Fibroblast of peridontal ligament (primary cell): ENCODE results near the gene AP1G2.
"Not testable (repeated sequence)": the region's sequence is repeated elsewhere in the genome, so short reads cannot be mapped to it uniquely, and the experiment has no call there.

Source experiments
- DNase-seq: peaks from one replicate; pipeline ENCODE4 v3.0.0-alpha.2; 2010; ENCODE audit errors: extremely low read depth

Gene AP1G2

DNA sequence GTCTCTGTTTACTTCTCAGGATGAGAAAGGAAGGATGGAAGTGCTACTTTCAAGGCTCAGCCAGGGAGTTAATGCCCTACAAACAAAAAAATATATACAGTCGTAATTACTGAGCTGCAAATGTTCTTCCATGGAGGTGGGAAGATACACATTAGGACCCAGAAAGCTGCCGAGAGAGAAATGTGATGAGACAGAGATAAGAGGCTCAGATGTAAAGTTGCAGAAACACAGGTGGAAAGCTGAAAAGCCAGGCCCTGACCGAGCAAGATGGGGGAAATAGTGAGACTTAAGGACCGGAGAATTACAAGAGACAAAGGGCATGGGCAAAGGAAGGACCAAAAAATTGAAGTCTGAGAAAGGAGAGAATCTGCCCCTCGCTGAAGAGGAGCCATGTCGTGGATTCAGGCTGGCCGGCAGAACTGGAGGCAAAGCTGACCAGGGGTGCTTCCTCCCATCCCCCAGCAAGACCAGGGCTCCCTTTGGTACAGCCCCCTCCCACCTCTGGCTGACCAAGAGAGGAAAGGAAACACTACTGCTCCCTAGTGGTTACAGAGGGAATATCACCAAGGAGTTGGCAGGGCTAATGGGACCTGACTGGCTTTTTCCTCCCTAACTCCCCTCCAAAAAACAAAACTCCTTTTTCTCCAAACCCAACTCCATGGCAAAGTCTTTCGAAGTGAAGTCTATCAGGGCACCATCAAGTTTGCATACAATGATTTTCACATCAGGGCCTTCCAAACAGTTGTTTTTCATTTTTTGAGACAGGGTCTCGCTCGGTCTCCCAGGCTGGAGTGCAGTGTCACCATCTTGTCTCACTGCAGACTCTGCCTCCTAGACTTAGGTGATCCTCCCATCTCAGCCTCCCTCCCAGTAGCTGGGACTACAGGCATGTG, 28.1 kb downstream of the AP1G2 start:
- DNase-seq, result peak; percentile 24

GRCh38 chr14:23538785-23539184, 28.8 kb downstream of the AP1G2 start:
- DNase-seq, result peak; percentile 31

- DNase-seq, result no peak
Observed at GRCh38 chr14:23538050-23538718, 29.4 kb downstream of the AP1G2 start.

- DNase-seq, result no peak
Observed at GRCh38 chr14:23537351-23538049, 30.1 kb downstream of the AP1G2 start.

DNA sequence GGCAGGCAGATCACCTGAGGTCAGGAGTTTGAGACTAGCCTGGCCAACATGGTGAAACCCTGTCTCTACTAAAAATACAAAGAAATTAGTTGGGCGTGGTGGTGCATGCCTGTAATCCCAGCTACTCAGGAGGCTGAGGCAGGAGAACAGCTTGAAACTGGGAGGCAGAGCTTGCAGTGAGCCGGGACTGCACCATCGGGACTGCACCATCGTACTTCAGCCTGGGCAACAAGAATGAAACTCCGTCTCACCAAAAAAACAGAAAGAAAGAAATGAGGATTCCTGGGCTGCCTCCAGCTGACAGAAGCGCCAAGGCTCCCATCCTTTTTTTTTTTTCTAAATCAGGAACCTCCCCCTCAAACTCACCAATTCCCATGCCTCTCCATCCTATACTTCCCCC, 30.7 kb downstream of the AP1G2 start:
- not testable (repeated sequence) for DNase-seq

DNA sequence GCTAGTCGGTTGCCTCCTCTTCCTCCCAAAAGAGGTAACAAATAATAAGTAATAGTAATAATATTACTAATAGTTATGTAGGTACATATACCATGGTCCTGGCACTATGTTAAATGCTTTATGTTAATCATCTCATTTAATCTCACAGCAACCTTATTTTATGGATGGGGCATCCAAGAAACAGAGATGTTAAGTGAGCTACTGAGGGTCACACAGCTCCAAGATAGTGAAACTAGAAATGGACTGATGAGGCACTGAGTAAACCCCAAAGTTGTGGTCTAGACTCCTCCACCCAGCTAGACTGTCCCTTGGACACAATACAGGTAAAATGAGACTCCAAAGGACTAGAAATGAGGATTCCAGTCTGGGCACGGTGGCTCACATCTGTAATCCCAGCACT, 31.1 kb downstream of the AP1G2 start:
- DNase-seq, result no peak

DNA sequence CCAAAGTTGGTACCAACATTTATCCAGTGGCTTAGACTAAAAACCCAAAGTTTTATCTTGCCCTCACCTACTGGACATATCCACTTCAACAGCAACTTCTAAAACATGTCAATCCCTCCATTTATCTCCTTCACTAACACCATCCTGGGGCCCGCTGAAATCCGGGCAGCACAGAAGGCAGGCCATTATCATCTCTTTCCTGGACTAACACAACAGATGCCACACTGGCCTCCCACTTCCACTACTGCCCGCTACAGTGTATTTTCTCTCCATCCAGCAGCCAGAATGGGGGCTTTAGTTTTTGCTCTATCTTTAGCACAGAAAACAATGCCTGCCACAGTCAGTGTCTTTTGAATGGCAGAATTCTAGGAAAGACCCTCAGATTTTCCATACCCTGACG, 31.6 kb downstream of the AP1G2 start:
- DNase-seq, result no peak

GRCh38 chr14:23533652-23534435, 33.7 kb downstream of the AP1G2 start:
- DNase-seq, result no peak

DNA sequence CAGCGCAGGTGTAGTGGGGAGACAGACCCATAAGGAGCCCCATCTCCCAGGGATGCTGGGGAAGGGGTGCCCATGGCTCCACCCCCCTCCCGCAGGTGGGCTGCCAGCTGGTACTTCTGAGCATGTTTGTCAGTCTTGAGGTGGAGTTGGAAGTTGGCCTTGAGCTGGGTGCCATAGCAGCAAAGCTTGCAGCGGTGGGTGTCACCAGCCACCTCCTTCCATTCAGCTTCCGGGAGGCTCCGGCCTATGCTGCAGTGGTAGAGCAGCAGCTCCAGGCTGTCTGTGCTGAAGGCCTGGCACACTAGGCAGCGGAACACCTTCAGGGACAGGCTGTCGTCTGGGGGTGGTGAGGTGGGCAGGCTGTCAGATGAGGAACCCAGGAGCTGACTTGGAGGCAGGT, 34.9 kb downstream of the AP1G2 start:
- DNase-seq, result no peak

DNA sequence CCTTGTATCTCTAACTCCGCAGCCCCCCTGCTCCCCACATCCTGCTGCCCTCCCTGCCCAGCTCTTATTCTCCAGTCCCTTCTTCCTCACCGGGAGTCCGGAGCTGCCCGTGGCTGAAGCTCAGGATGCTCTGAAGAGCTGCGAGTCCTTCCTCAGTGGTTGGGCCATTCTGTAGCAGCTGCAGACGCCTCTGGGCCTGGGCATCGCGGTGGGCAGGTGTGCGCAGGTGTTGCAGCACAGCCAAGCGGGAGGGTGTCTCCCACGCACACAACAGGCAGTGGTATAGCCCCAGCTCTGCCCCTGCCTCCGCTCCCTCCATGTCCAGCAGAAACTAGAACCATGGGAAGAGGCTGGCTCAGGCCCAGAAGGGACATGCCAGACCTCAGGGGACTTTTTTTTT, 36.2 kb downstream of the AP1G2 start:
- no peak for DNase-seq

- no peak for DNase-seq
Observed at GRCh38 chr14:23530375-23531055, 37.1 kb downstream of the AP1G2 start.

DNA sequence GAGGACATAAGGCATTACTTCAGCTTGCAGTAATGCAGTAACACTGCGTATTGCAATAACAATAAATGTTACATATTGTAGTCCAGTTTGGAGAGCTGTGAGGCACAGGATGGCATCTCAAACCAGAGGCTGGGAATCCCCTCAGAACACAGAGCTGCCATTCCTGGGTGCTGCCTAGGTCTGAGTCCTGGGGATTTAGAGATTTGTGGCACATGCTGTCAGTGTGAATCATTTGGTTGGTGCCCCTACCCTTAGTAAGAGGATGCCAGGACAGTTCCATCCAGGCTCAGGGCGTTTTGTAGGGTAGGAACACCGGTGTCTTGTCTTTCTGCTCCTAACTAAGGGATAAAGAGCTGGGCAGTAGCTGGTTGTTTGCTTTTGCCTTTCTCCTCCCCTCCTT, 38.6 kb downstream of the AP1G2 start:
- no peak for DNase-seq

GRCh38 chr14:23528555-23528954, 39.0 kb downstream of the AP1G2 start:
- DNase-seq, result no peak

DNA sequence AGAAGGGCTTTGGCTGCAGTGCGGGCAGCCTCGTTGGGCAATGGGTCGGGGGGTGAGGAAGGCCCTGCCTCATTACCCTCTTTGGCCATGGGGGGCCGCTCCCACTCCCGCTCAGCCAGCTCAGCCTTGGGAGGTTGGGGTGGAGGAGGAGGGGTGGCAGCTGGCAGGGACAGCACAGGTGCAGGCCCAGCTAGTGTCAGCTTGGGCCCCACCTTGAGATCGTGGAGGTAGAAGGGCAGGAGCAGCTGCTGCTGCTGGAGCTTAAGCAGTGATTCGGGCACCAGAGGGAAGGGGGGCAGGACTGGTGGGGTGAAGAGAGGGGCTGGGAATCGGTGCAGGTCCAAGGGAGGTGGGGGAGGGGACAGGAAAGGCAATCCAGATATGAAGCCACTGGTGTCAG, 42.0 kb downstream of the AP1G2 start:
- DNase-seq, result no peak

DNA sequence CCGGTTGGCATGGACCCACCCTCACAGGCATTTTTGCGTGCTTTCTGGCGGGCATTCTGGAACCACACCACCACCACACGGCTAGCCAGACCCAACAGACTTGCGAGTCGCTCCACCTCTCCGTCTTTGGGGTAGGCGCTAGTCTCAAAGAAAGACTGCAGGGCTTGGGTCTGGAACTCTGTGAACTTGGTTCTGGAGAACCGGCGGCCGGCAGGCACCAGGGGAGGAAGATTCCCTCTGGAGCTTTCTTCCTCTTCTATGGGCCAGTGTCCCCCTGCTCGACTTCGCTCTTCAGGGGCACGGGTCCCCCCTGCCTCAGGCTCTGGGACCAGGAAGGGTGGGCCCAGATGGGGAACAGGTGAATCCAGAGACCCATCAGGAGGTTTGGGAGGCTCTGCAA, 42.6 kb downstream of the AP1G2 start:
- no peak for DNase-seq

DNA sequence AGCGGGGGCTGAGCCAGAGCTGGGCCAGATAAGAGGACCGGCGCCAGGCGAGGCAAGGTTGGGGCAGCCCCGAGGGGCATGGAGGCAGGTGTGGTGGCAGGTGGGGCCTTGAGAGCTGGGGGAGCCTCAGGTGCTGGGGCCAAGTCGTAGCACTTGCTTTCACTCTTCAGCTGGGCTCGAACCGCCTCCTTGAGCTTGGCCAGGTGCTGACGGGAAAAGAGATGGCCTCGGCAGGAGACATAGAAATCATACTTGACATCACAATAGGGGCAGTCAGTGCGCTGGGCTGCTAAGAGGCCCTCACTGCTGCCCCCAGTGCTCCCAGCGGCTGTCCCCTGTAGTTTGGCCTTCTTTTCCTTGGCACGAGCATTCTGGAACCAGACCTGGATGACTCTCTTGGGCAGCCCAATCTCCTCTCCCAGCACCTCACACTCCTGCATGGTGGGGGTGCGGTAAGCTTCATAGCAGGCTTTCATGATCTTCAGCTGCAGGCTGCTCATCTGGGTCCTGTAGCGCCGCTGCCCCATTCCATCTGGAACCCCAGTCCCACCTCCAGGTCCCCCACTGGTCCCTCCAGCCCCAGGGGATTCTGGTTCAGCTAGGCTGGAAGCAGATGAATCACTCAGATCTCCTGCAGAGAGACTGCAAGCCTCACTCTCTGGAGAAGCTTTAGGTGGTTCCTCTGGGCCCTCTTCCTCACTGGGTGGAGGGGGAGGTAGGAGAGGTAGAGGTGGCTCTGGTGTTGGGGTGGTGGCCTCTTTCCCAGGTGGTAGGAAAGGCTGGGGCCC, 44.2 kb downstream of the AP1G2 start:
- no peak for DNase-seq

- no peak for DNase-seq
Observed at GRCh38 chr14:23522643-23523198, 44.9 kb downstream of the AP1G2 start.

- no peak for DNase-seq
Observed at GRCh38 chr14:23521785-23522640, 45.6 kb downstream of the AP1G2 start.

- no peak for DNase-seq
Observed at GRCh38 chr14:23520899-23521533, 46.6 kb downstream of the AP1G2 start.
